GM12878 (cell line): ENCODE measurements around the gene BBS9. TPM values are rescaled to one million over a fixed set of nuclear protein-coding genes. Genes with fewer than 3 reads are reported as not detected.

Source experiments
- ATAC-seq: fragments of 200-7000 bp; cut with Tn5 transposase; 3 replicates; pipeline ENCODE4 v1.9.1; 2020; ENCODE audit warnings: mild to moderate bottlenecking, moderate library complexity
- BruUV-seq: library from RNA; stranded (reverse); fragments of 400-500 nt; replicated peaks from 2 replicates; lab custom pipeline; 2021; lab: Mats Ljungman, UMichigan
- CTCF ChIA-PET: fragments of 300-600 bp; sonication (Branson Sonifier 250); formaldehyde crosslinking; extraction: SDS; loops from one replicate; lab custom pipeline; 2021; ENCODE audit warnings: inconsistent platforms; lab: Yijun Ruan, JAX
- POLR2A ChIA-PET: fragments of 350-600 bp; formaldehyde crosslinking; extraction: SDS; loops from one replicate; lab custom pipeline; 2021; ENCODE audit warnings: inconsistent platforms; lab: Charles Lee
- RAD21 ChIA-PET: fragments of 300-600 bp; sonication (Branson Sonifier 250); formaldehyde crosslinking; loops from one replicate; lab custom pipeline; 2023; ENCODE audit warnings: antibody characterized with exemption; ENCODE audit not compliant: unreplicated experiment; lab: Charles Lee
- SMC1A ChIA-PET: fragments of 300-600 bp; sonication (Branson Sonifier 250); formaldehyde crosslinking; loops from one replicate; lab custom pipeline; 2023; ENCODE audit not compliant: unreplicated experiment, uncharacterized antibody; lab: Charles Lee
- DNase-seq: peaks from one replicate; pipeline ENCODE4 v3.0.0-alpha.2; 2011; ENCODE audit warnings: low read depth, low spot score
- FAIRE-seq: peaks from 3 replicates; lab custom pipeline; 2011; peaks lifted over from hg19 to GRCh38; lab: Jason Lieb, UNC
- H2AFZ ChIP-seq: 2 replicates; pipeline ENCODE4 v1.6.0; 2011; ENCODE audit warnings: low read depth, low read length, control low read depth; ENCODE audit not compliant: control insufficient read depth
- H3K27ac ChIP-seq: 2 replicates; pipeline ENCODE4 v1.5.1; 2011; ENCODE audit warnings: control low read depth; ENCODE audit not compliant: control insufficient read depth, insufficient read depth
- H3K27me3 ChIP-seq, 2 experiments: replicated peaks in 1 of 2; 2 replicates each; pipeline versions ENCODE4 v1.6.0 to v1.6.1; 2011; ENCODE audit warnings: low read length in 1 of 2; ENCODE audit not compliant: control insufficient read depth in 2 of 2, insufficient read depth in 2 of 2
- H3K36me3 ChIP-seq, 2 experiments: 2 replicates each; pipeline ENCODE4 v1.5.1; 2011; ENCODE audit warnings: low read length in 1 of 2; ENCODE audit not compliant: control insufficient read depth in 2 of 2, insufficient read depth in 2 of 2
- H3K4me1 ChIP-seq: 2 replicates; pipeline ENCODE4 v1.6.1; 2011; ENCODE audit warnings: mild to moderate bottlenecking, low read length, moderate library complexity, mixed read lengths; ENCODE audit not compliant: control insufficient read depth, insufficient read depth
- H3K4me2 ChIP-seq: 2 replicates; pipeline ENCODE4 v1.6.0; 2011; ENCODE audit warnings: control low read depth; ENCODE audit not compliant: control insufficient read depth, insufficient read depth
- H3K4me3 ChIP-seq: fragments of 200-600 bp; sonication (generic); 2 replicates; pipeline ENCODE4 v1.5.1; 2016
- H3K79me2 ChIP-seq: 2 replicates; pipeline ENCODE4 v1.6.0; 2011; ENCODE audit warnings: low read length; ENCODE audit not compliant: control insufficient read depth, insufficient read depth
- H3K9ac ChIP-seq: 2 replicates; pipeline ENCODE4 v1.8.0; 2011; ENCODE audit warnings: low read length, control low read depth, mixed read lengths; ENCODE audit not compliant: control insufficient read depth, insufficient read depth
- H3K9me3 ChIP-seq: replicated peaks from 3 replicates; pipeline ENCODE4 v1.5.1; 2011; ENCODE audit warnings: mild to moderate bottlenecking, low read length; ENCODE audit not compliant: control insufficient read depth, insufficient read depth
- H4K20me1 ChIP-seq: 2 replicates; pipeline ENCODE4 v1.6.0; 2011; ENCODE audit not compliant: control insufficient read depth, insufficient read depth
- BHLHE40 ChIP-seq, 2 experiments: fragments of 450-650 bp in 1 of 2; IDR thresholded peaks; 2 replicates each; pipeline ENCODE4 v1.6.1; 2011 to 2017; ENCODE audit warnings: low read depth in 2 of 2, borderline replicate concordance in 1 of 2, improper control_type of control experiment in 1 of 2, low read length in 1 of 2, mild to moderate bottlenecking in 1 of 2
- EZH2 ChIP-seq: IDR thresholded peaks from 2 replicates; pipeline ENCODE4 v1.6.1; 2012; ENCODE audit warnings: low read depth, mild to moderate bottlenecking, control low read depth, inconsistent platforms, low read length, borderline replicate concordance; ENCODE audit not compliant: control insufficient read depth
- NBN ChIP-seq: fragments of 450-650 bp; IDR thresholded peaks from 2 replicates; pipeline ENCODE4 v1.6.1; 2016
- NFXL1 ChIP-seq: fragments of 450-650 bp; IDR thresholded peaks from 2 replicates; pipeline ENCODE4 v1.6.1; 2017; ENCODE audit warnings: antibody characterized with exemption, mild to moderate bottlenecking, borderline replicate concordance
- NRF1 ChIP-seq: conservative IDR thresholded peaks from 2 replicates; pipeline ENCODE4 v1.6.1; 2011; ENCODE audit warnings: mild to moderate bottlenecking, low read depth, low read length, improper control_type of control experiment
- RELA ChIP-seq: fragments of 450-650 bp; IDR thresholded peaks from 2 replicates; pipeline ENCODE4 v1.8.0; 2014; ENCODE audit warnings: borderline replicate concordance; ENCODE audit not compliant: partially characterized antibody
- WGBS: methylation state at CpG from one replicate; pipeline ENCODE4 v1.1.6; 2016; ENCODE audit warnings: low lambda C conversion rate; ENCODE audit not compliant: insufficient replicate concordance, insufficient coverage; ENCODE audit errors: missing lambda C conversion rate; 5-methylcytosine and 5-hydroxymethylcytosine counted together
- in situ Hi-C: fragments of 300-500 bp; cut with MboI; formaldehyde crosslinking; loops from 9 replicates; pipeline ENCODE4 v1.14.3; 2018; ENCODE audit warnings: mixed read lengths
- intact Hi-C: fragments of 100-400 bp; cut with micrococcal nuclease; formaldehyde crosslinking; loops from one replicate; pipeline ENCODE4 v1.14.2; 2022; ENCODE audit not compliant: unreplicated experiment
- polyA plus RNA-seq, 11 experiments: library from polyadenylated mRNA; depleted of rRNA in 4 of 11; unstranded in 6 of 11; stranded (reverse) in 5 of 11; fragments of >200 nt; fragmentation: Nextera tagmentation in 4 of 11; fragmentation: Illumina TruSeq in 1 of 11; extraction: Ambion mirVana in 4 of 11; extraction: Trizol in 1 of 11; gene quantifications; 1 replicate in 1 of 11; 2 replicates in 10 of 11; pipeline versions ENCODE4 v1.2.1 to v1.2.3, GENCODE V29; 2011 to 2016; ENCODE audit warnings: inconsistent platforms in 2 of 11, missing spikeins in 2 of 11, low read depth in 1 of 11
- total RNA-seq, 4 experiments: library from RNA; depleted of rRNA in 3 of 4; stranded (reverse); fragments of >200 nt in 3 of 4; fragmentation: Illumina TruSeq in 1 of 4; extraction: Trizol in 1 of 4; gene quantifications; 2 replicates each; pipeline versions ENCODE4 v1.2.1 to v1.2.3, GENCODE V29; 2013 to 2021
- TF ChIP-seq, protein P1 (sequence below): IDR thresholded peaks from 2 replicates; pipeline ENCODE4 v1.6.1; 2011; ENCODE audit warnings: borderline replicate concordance, low read depth, mild to moderate bottlenecking, moderate library complexity, low read length; ENCODE audit not compliant: insufficient read depth, poor library complexity, severe bottlenecking
- TF ChIP-seq, protein P2 (sequence below): fragments of 150-350 bp; IDR thresholded peaks from 2 replicates; pipeline ENCODE4 v1.6.1; 2016; ENCODE audit warnings: low read depth, low read length
- TF ChIP-seq, protein P3 (sequence below): fragments of 150-350 bp; IDR thresholded peaks from 2 replicates; pipeline ENCODE4 v1.6.1; 2014; ENCODE audit warnings: mild to moderate bottlenecking, low read depth, low read length
- TF ChIP-seq, protein P4 (sequence below): fragments of 450-650 bp; IDR thresholded peaks from 2 replicates; pipeline ENCODE4 v1.6.1; 2017; ENCODE audit warnings: borderline replicate concordance

Gene BBS9
- total and polyA plus RNA-seq, 10 of the 15 experiments (the other 5 are each of a cell fraction or from before 2014, with no cell fraction given) = 1.2 to 5.6 (median 2.3) TPM

DNA sequence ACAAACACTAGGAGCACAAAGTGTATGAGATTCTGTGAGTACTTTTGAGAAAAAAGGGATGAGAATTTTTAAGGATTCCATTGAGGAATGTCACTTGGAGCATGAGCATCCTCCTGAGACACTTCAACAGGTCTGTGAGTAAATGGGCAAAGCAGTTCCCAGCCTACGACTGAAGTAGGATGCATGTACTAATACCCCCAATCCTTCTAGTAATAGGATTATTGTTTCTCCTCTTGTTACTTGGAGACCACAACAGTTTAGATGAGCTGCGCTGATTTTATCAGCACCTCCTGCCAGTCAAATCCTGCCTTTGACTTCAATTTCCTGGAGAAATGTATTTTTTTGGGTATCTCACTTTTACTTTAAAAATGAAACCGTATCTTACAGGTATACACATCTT is 820 bp downstream of the BBS9 start (continued):
- TF ChIP-seq, protein P1, sequence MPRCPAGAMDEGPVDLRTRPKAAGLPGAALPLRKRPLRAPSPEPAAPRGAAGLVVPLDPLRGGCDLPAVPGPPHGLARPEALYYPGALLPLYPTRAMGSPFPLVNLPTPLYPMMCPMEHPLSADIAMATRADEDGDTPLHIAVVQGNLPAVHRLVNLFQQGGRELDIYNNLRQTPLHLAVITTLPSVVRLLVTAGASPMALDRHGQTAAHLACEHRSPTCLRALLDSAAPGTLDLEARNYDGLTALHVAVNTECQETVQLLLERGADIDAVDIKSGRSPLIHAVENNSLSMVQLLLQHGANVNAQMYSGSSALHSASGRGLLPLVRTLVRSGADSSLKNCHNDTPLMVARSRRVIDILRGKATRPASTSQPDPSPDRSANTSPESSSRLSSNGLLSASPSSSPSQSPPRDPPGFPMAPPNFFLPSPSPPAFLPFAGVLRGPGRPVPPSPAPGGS = no peak
- no peak for TF ChIP-seq NFXL1
- no peak for TF ChIP-seq EZH2
- no peak for TF ChIP-seq RELA
- TF ChIP-seq, all 136 proteins: peak for 0

DNA sequence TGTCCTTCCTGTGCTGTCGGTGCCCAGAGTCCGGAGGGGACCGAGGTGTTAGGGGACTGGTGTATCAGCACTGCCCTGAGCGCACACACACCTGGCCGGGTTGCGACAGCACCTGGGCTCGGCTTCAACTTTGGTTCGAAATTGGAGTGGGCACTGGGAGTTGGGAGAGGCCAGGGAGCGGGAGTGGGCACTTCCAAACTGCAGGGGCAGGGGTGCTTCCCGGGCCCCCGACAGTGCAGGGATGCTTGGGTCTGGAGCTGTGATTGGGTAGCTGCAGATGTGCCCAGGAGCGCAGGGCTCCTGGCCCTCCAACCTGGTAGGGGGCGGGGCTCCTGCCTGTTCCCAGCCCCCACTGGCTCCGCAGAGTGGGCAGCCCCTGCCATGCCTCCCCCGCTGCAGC is 7.7 kb downstream of the BBS9 start:
- DNase-seq (no peak), ATAC-seq (no peak), FAIRE-seq (no peak)
- no peaks in the 10 kb centered on the region for H3K36me3 ChIP-seq
- POLR2A ChIA-PET = no interaction called here
- no peaks in the 10 kb centered on the region for H3K27me3 ChIP-seq
- no peaks in the 10 kb centered on the region for H4K20me1 ChIP-seq
- no peak overlapping the region for H3K4me3 ChIP-seq
- H2AFZ ChIP-seq = no peak overlapping the region
- no peak overlapping the region for H3K4me2 ChIP-seq
- no peak overlapping the region for H3K27ac ChIP-seq
- WGBS = 62% methylated on average over 15 of the region's 15 CpGs
- no peaks in the 10 kb centered on the region for H3K79me2 ChIP-seq
- no peaks in the 10 kb centered on the region; the same call in 2 of the 3 replicates for H3K9me3 ChIP-seq
- CTCF ChIA-PET = no interaction called here
- intact Hi-C loops (no loop called here), in situ Hi-C loops (no loop called here)
- H3K9ac ChIP-seq = no peak overlapping the region
- no TSS peak for BruUV-seq
- H3K4me1 ChIP-seq = no peaks in the 10 kb centered on the region
- RAD21 ChIA-PET = no interaction called here
- SMC1A ChIA-PET = no interaction called here
- TF ChIP-seq NBN (no peak), BHLHE40 (IDR thresholded peaks at IDR 0.05; ENCODE audit: borderline replicate concordance in 1 of 2, low read depth in 2 of 2, low read length in 1 of 2) (no peak), NRF1 (no peak)
- TF ChIP-seq, protein P2, sequence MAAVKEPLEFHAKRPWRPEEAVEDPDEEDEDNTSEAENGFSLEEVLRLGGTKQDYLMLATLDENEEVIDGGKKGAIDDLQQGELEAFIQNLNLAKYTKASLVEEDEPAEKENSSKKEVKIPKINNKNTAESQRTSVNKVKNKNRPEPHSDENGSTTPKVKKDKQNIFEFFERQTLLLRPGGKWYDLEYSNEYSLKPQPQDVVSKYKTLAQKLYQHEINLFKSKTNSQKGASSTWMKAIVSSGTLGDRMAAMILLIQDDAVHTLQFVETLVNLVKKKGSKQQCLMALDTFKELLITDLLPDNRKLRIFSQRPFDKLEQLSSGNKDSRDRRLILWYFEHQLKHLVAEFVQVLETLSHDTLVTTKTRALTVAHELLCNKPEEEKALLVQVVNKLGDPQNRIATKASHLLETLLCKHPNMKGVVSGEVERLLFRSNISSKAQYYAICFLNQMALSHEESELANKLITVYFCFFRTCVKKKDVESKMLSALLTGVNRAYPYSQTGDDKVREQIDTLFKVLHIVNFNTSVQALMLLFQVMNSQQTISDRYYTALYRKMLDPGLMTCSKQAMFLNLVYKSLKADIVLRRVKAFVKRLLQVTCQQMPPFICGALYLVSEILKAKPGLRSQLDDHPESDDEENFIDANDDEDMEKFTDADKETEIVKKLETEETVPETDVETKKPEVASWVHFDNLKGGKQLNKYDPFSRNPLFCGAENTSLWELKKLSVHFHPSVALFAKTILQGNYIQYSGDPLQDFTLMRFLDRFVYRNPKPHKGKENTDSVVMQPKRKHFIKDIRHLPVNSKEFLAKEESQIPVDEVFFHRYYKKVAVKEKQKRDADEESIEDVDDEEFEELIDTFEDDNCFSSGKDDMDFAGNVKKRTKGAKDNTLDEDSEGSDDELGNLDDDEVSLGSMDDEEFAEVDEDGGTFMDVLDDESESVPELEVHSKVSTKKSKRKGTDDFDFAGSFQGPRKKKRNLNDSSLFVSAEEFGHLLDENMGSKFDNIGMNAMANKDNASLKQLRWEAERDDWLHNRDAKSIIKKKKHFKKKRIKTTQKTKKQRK = no peak
- TF ChIP-seq, protein P3, sequence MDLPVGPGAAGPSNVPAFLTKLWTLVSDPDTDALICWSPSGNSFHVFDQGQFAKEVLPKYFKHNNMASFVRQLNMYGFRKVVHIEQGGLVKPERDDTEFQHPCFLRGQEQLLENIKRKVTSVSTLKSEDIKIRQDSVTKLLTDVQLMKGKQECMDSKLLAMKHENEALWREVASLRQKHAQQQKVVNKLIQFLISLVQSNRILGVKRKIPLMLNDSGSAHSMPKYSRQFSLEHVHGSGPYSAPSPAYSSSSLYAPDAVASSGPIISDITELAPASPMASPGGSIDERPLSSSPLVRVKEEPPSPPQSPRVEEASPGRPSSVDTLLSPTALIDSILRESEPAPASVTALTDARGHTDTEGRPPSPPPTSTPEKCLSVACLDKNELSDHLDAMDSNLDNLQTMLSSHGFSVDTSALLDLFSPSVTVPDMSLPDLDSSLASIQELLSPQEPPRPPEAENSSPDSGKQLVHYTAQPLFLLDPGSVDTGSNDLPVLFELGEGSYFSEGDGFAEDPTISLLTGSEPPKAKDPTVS = no peak
- TF ChIP-seq, protein P4, sequence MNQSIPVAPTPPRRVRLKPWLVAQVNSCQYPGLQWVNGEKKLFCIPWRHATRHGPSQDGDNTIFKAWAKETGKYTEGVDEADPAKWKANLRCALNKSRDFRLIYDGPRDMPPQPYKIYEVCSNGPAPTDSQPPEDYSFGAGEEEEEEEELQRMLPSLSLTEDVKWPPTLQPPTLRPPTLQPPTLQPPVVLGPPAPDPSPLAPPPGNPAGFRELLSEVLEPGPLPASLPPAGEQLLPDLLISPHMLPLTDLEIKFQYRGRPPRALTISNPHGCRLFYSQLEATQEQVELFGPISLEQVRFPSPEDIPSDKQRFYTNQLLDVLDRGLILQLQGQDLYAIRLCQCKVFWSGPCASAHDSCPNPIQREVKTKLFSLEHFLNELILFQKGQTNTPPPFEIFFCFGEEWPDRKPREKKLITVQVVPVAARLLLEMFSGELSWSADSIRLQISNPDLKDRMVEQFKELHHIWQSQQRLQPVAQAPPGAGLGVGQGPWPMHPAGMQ = no peak
